HepG2 (cell line): ENCODE measurements around the gene ENAH. TPM values are rescaled to one million over a fixed set of nuclear protein-coding genes. Genes with fewer than 3 reads are reported as not detected.
A peak's percentile ranks its signal among the peaks of the same experiment; 100 is the strongest.

Experiments
- BCL6 ChIP-seq: IDR thresholded peaks from 2 replicates; pipeline ENCODE4 v1.6.1; 2016; ENCODE audit warnings: missing genetic modification reagents, missing compliant biosample characterization
- CHD4 ChIP-seq: fragments of 200-600 bp; sonication (generic); IDR thresholded peaks from 2 replicates; pipeline ENCODE4 v1.7.0; 2017; ENCODE audit warnings: mild to moderate bottlenecking, low read length, borderline replicate concordance
- DMAP1 ChIP-seq: IDR thresholded peaks from 2 replicates; pipeline ENCODE4 v1.6.1; 2016
- ELF3 ChIP-seq: IDR thresholded peaks from 2 replicates; pipeline ENCODE4 v1.6.1; 2016; ENCODE audit warnings: missing genetic modification reagents, missing compliant biosample characterization
- ERF ChIP-seq: IDR thresholded peaks from 2 replicates; pipeline ENCODE4 v1.6.1; 2018; ENCODE audit warnings: missing biosample characterization, missing genetic modification reagents
- GTF2F1 ChIP-seq: fragments of 150-350 bp; IDR thresholded peaks from 2 replicates; pipeline ENCODE4 v1.6.1; 2014; ENCODE audit warnings: low read length
- HOMEZ ChIP-seq: IDR thresholded peaks from 2 replicates; pipeline ENCODE4 v1.6.1; 2016; ENCODE audit warnings: low read depth
- LRRFIP1 ChIP-seq: sonication (generic); formaldehyde crosslinking; conservative IDR thresholded peaks from 2 replicates; pipeline ENCODE4 v1.4.0; 2020; ENCODE audit warnings: missing genetic modification reagents
- MAFG ChIP-seq: sonication (generic); formaldehyde crosslinking; IDR thresholded peaks from 2 replicates; pipeline ENCODE4 v1.5.1; 2020; ENCODE audit warnings: mild to moderate bottlenecking, missing genetic modification reagents
- MTF2 ChIP-seq: sonication (generic); formaldehyde crosslinking; IDR thresholded peaks from 2 replicates; pipeline ENCODE4 v1.5.0; 2020; ENCODE audit warnings: missing genetic modification reagents, borderline replicate concordance
- NPAS2 ChIP-seq: sonication (generic); formaldehyde crosslinking; IDR thresholded peaks from 2 replicates; pipeline ENCODE4 v1.8.0; 2022; ENCODE audit warnings: mild to moderate bottlenecking, missing genetic modification reagents, borderline replicate concordance
- RERE ChIP-seq: IDR thresholded peaks from 2 replicates; pipeline ENCODE4 v1.6.1; 2016; ENCODE audit warnings: low read depth, missing genetic modification reagents, missing compliant biosample characterization
- ZNF264 ChIP-seq: sonication (generic); formaldehyde crosslinking; IDR thresholded peaks from 2 replicates; pipeline ENCODE4 v1.4.0; 2020; ENCODE audit warnings: missing genetic modification reagents
- ZNF530 ChIP-seq: sonication (generic); formaldehyde crosslinking; IDR thresholded peaks from 2 replicates; pipeline ENCODE4 v1.5.0; 2020; ENCODE audit warnings: low read depth, mild to moderate bottlenecking, missing genetic modification reagents
- polyA plus RNA-seq, 8 experiments: library from polyadenylated mRNA; depleted of rRNA in 3 of 8; stranded (reverse) in 7 of 8; unstranded in 1 of 8; fragments of >200 nt; fragmentation: Illumina TruSeq in 4 of 8; extraction: Trizol in 4 of 8; gene quantifications; 2 replicates each; pipeline versions ENCODE4 v1.2.1 to v1.2.3, GENCODE V29; 2011 to 2016; ENCODE audit warnings: low read depth in 4 of 8, missing spikeins in 1 of 8, mixed read lengths in 1 of 8; ENCODE audit not compliant: insufficient read depth in 1 of 8
- total RNA-seq, 5 experiments: library from RNA; depleted of rRNA; stranded (reverse); fragments of >200 nt; fragmentation: Illumina TruSeq; extraction: Trizol; gene quantifications; 2 replicates each; pipeline ENCODE4 v1.2.3, GENCODE V29; 2016; ENCODE audit warnings: low read depth in 1 of 5
- TF ChIP-seq, protein P1 (sequence below): sonication (generic); formaldehyde crosslinking; IDR thresholded peaks from 2 replicates; pipeline ENCODE4 v1.5.1; 2020; ENCODE audit warnings: missing genetic modification reagents, mild to moderate bottlenecking, borderline replicate concordance

ENAH gene
- total and polyA plus RNA-seq, 2 of the 13 experiments (the other 11 are each of a cell fraction or from before 2014, with no cell fraction given), result 22.1 to 58.3 TPM

GRCh38 chr1:225700164-225700821 lies 47.4 kb upstream of the ENAH start (continued):
- TF ChIP-seq RERE (peak; percentile 26; the same call in 1 of the 2 replicates), GTF2F1 (no peak), ZNF264 (CRISPR knock-in tag) (no peak), MTF2 (CRISPR knock-in tag) (no peak), ERF (peak; percentile 54; the same call in 1 of the 2 replicates), MAFG (CRISPR knock-in tag) (no peak), LRRFIP1 (no peak), ZNF530 (no peak), BCL6 (CRISPR knock-in tag) (peak; percentile 65), CHD4 (no peak), DMAP1 (CRISPR knock-in tag) (0 out of 2 replicates have a peak, but pooled peaks have one; percentile 38), NPAS2 (CRISPR knock-in tag) (no peak), HOMEZ (CRISPR knock-in tag) (peak; percentile 96), ELF3 (0 out of 2 replicates have a peak, but pooled peaks have one; percentile 73)
- TF ChIP-seq, protein P1, sequence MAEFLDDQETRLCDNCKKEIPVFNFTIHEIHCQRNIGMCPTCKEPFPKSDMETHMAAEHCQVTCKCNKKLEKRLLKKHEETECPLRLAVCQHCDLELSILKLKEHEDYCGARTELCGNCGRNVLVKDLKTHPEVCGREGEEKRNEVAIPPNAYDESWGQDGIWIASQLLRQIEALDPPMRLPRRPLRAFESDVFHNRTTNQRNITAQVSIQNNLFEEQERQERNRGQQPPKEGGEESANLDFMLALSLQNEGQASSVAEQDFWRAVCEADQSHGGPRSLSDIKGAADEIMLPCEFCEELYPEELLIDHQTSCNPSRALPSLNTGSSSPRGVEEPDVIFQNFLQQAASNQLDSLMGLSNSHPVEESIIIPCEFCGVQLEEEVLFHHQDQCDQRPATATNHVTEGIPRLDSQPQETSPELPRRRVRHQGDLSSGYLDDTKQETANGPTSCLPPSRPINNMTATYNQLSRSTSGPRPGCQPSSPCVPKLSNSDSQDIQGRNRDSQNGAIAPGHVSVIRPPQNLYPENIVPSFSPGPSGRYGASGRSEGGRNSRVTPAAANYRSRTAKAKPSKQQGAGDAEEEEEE (CRISPR knock-in tag), result no peak
